ENCODE measurements around the gene MESP2. TPM values are rescaled to one million over a fixed set of nuclear protein-coding genes. Genes with fewer than 3 reads are reported as not detected.

MESP2 gene
- total RNA-seq, 4 donors from 2014 or later = 0.45 to 1.1 TPM; not detected in 2

DNA sequence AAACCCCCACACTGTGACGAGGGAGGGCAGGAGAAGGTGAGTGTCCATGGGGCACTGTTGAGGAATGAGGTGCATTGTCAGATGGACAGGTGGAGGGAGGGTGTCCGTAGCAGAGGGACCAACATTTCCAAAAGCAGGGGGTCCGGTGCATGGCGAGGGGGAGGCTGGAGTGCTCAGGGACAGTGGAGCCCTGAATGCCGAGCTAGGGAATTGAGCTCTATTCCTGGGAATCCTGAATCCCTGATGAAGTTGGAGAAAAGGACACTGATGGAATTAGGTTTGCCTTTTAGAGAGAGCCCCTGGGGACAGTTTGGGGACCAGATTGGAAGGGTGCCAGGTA is 46.4 kb downstream of the MESP2 start:
- H3K4me3 ChIP-seq (ENCODE audit: low read depth, poor library complexity, severe bottlenecking) = no peak overlapping the region
- intact Hi-C loops (cut with DNase I; ENCODE audit: low total_unique reads) = no loop called here
- no peak for TF ChIP-seq POLR2A (IDR thresholded peaks at IDR 0.05)
- TF ChIP-seq, protein P1, sequence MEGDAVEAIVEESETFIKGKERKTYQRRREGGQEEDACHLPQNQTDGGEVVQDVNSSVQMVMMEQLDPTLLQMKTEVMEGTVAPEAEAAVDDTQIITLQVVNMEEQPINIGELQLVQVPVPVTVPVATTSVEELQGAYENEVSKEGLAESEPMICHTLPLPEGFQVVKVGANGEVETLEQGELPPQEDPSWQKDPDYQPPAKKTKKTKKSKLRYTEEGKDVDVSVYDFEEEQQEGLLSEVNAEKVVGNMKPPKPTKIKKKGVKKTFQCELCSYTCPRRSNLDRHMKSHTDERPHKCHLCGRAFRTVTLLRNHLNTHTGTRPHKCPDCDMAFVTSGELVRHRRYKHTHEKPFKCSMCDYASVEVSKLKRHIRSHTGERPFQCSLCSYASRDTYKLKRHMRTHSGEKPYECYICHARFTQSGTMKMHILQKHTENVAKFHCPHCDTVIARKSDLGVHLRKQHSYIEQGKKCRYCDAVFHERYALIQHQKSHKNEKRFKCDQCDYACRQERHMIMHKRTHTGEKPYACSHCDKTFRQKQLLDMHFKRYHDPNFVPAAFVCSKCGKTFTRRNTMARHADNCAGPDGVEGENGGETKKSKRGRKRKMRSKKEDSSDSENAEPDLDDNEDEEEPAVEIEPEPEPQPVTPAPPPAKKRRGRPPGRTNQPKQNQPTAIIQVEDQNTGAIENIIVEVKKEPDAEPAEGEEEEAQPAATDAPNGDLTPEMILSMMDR (IDR thresholded peaks at IDR 0.05) = no peak
- 82 to 84% methylated on average over 5 of the region's 5 CpGs for WGBS, 2 donors
- no peak for DNase-seq (ENCODE audit: low spot score in 2 of 2)

DNA sequence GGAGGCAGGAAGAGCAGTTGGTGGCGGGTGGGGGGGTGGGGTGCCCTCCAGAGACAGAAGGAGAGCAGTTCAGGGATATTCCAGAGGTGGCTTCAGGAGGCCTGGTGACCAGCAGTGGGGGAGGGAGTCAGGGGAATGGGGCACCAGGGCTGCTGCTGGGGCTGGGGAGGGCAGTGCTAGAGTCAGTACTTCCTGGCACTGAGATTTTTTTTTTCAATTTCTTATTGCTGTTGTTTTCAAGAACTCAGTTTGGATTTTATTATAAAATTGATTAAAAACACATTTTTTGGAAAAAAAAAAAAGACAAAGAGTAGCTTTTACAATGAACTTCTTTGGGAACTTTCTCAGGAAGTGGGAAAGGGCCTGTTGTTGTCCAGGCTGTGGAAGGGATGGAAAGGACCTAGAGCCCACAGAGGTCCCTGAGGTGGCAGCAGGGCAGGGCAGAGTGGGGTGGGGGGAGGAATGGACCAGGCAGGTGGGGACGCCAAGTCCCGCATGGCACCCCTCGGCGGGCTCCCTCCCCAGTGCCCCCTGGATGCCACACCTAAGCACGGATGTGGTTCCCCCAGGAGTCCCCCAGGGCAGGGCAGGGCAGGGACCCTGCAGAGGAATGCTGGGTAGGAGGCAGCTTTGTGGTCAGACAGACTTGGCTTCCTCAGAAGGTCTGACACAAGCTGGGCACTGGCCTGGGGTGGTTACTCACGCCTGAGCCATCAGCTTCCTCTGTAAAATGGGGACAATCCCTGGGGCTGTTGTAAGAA is 47.0 kb downstream of the MESP2 start:
- intact Hi-C loops (cut with DNase I; ENCODE audit: low total_unique reads) = no loop called here
- no peak overlapping the region for H3K4me3 ChIP-seq (ENCODE audit: low read depth, poor library complexity, severe bottlenecking)
- TF ChIP-seq, protein P1 (IDR thresholded peaks at IDR 0.05) = no peak
- TF ChIP-seq POLR2A (IDR thresholded peaks at IDR 0.05) = no peak
- no peak for DNase-seq (ENCODE audit: low spot score in 2 of 2)
- 45 to 59% methylated on average over 7 of the region's 7 CpGs for WGBS, 2 donors

DNA sequence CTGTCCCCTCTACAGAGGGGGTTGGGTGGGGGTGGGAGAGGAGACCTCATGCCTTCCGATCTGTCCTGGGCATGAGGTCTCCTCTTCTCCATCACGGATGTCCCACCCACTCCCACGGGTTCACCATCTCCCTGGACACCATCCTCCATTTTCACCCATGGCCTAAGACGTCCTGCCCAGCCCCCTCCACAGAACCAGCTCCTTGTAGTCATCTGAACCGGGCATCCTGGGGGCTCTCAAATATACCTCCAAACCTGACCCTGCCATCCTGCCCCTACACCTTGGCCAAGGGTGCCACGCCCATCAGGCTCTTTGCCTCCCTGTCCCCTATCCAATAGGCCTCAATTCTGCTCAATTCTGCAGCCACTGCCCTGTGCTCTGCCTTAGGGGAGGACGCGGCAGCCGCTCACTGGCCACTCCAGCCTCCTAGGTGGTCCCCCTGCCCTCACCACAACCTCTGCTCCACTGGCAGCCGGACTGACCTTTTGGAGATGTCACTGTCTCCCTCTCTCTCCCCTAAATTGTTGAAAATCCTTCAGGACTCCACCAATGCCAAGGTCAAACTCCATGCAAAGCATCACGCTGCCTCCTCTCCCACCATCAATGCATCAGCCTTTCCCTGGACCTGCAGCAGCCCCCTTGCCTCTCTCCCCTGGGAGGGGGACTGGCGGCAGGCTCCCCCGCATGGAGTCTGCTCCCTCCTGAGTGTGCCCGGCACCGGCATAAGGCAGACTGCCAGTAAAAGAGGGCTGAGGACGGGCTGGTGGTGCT is 47.9 kb downstream of the MESP2 start:
- WGBS, 2 donors = 92 to 94% methylated on average over 12 to 16 of the region's 16 CpGs
- TF ChIP-seq, protein P1 (IDR thresholded peaks at IDR 0.05) = no peak
- no peak for TF ChIP-seq POLR2A (IDR thresholded peaks at IDR 0.05)
- intact Hi-C loops (cut with DNase I; ENCODE audit: low total_unique reads) = no loop called here
- no peak for DNase-seq (ENCODE audit: low spot score in 2 of 2)
- H3K4me3 ChIP-seq (ENCODE audit: low read depth, poor library complexity, severe bottlenecking) = no peak overlapping the region

DNA sequence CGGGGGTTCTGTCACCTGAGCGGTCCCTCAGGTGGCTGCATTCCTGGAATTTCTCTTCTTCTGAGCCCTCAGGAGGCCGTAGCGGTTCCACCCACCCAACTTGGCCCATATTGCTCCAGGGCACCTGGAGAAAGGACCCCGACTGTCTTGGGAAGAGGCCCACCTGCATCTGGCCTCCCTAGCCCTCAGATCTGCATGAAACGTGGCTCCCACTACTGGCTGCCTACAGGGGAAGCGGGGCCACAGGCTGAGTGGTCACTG is 48.4 kb downstream of the MESP2 start:
- 91 to 92% methylated on average over 7 of the region's 7 CpGs for WGBS, 2 donors
- intact Hi-C loops (cut with DNase I; ENCODE audit: low total_unique reads) = no loop called here
- no peak for TF ChIP-seq POLR2A (IDR thresholded peaks at IDR 0.05)
- TF ChIP-seq, protein P1 (IDR thresholded peaks at IDR 0.05) = no peak
- no peak overlapping the region for H3K4me3 ChIP-seq (ENCODE audit: low read depth, poor library complexity, severe bottlenecking)
- DNase-seq (ENCODE audit: low spot score in 2 of 2) = no peak

DNA sequence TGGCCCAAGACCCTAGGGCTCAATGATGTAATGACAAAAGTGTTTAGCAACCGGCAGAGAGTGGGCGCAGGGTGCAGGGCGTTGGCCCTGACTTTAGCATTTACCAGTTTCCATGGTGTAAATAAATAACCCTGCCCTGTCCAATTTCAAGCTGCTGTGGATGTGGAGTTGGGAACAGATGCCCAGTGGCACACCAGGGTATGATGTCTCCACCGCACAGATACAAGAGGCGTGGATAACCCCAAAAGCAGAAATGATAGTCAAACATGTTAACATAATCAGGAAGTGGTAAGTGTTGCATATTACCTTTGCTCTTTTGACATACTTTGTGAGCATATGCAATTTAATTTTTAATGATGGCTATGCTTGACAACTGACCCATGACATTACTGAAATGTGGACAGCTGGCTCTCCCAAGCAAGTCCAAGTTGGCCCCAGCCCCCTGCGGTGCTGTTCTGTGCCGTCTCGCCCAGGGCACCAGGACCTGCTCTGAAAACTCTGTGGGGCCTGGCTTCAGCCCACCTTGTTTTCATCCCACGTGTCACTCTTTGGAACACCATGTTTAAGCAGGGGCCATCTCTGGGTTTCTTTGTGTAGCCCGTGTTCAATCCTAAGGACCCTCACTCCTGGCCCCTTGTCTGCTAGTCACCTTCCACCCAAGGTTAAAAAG is 49.3 kb downstream of the MESP2 start:
- WGBS, 2 donors = 72 to 73% methylated on average over 10 of the region's 10 CpGs
- intact Hi-C loops (cut with DNase I; ENCODE audit: low total_unique reads) = no loop called here

More for the DNA sequence above, 49.3 kb downstream of the MESP2 start:
- peak in 1 of 2 donors; percentile 53 for DNase-seq (ENCODE audit: low spot score in 2 of 2)
- H3K4me3 ChIP-seq (ENCODE audit: low read depth, poor library complexity, severe bottlenecking) = no peak overlapping the region
- no peak for TF ChIP-seq POLR2A (IDR thresholded peaks at IDR 0.05)
- TF ChIP-seq, protein P1 (IDR thresholded peaks at IDR 0.05) = no peak
